GM06990 (cell line): ENCODE measurements around the gene OAT.

Source experiments
- DNase-seq: peaks from one replicate; pipeline ENCODE4 v3.0.0-alpha.2; 2011; ENCODE audit not compliant: insufficient read length; ENCODE audit errors: extremely low read depth
- H3K27me3 ChIP-seq: replicated peaks from 2 replicates; pipeline ENCODE4 v1.6.0; 2011; ENCODE audit warnings: low read length; ENCODE audit not compliant: control insufficient read depth, insufficient read depth
- H3K36me3 ChIP-seq: 2 replicates; pipeline ENCODE4 v1.5.1; 2011; ENCODE audit warnings: low read length; ENCODE audit not compliant: control insufficient read depth, insufficient read depth
- H3K4me3 ChIP-seq: replicated peaks from 2 replicates; pipeline ENCODE4 v1.5.1; 2011; ENCODE audit warnings: low read depth, mild to moderate bottlenecking, control low read depth, low read length
- TF ChIP-seq, protein P1 (sequence below): IDR thresholded peaks from 2 replicates; pipeline ENCODE4 v1.5.1; 2011; ENCODE audit warnings: low read length, control low read depth, mild to moderate bottlenecking, inconsistent platforms; ENCODE audit not compliant: insufficient read depth, poor library complexity, severe bottlenecking

Gene OAT

DNA sequence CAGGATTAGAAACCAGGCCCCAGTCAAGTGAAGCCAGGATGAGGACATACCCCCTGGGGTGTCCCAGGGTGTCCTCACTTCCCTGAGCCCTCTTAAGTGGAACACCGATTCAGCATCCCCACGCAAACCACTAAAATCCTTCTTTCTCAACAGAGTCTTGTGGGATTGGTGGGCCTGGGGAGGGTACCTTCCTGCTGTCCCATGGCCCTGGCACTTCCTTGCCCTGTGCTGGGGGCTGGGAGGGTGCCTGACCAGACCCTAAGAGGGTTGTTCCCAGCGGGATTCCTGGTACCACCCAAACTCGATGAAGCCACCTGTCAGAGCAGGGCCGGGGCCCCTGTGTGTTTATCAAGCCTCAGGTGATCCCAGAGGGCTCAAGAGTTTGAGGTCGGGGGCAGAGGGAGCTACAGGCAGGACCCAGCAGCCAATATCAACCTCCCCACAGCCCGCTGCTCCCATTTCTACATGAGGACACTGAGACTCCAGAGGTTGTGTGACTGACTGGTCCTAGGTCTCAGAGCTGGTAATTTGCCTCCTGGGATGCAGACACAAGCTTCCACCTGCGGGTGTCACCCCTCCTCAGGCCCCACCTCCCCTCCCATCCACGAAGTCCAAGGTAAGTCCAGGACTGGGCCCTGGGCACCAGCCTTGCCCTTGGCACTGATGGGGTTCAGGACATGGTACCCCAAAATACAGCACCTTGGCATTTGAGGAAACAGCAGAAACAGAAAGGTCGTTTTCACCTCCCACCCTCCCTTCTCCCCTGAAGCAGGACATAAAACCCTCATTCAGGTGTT is 31.4 kb downstream of the OAT start:
- no peak overlapping the region for H3K4me3 ChIP-seq
- TF ChIP-seq, protein P1, sequence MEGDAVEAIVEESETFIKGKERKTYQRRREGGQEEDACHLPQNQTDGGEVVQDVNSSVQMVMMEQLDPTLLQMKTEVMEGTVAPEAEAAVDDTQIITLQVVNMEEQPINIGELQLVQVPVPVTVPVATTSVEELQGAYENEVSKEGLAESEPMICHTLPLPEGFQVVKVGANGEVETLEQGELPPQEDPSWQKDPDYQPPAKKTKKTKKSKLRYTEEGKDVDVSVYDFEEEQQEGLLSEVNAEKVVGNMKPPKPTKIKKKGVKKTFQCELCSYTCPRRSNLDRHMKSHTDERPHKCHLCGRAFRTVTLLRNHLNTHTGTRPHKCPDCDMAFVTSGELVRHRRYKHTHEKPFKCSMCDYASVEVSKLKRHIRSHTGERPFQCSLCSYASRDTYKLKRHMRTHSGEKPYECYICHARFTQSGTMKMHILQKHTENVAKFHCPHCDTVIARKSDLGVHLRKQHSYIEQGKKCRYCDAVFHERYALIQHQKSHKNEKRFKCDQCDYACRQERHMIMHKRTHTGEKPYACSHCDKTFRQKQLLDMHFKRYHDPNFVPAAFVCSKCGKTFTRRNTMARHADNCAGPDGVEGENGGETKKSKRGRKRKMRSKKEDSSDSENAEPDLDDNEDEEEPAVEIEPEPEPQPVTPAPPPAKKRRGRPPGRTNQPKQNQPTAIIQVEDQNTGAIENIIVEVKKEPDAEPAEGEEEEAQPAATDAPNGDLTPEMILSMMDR = no peak

DNA sequence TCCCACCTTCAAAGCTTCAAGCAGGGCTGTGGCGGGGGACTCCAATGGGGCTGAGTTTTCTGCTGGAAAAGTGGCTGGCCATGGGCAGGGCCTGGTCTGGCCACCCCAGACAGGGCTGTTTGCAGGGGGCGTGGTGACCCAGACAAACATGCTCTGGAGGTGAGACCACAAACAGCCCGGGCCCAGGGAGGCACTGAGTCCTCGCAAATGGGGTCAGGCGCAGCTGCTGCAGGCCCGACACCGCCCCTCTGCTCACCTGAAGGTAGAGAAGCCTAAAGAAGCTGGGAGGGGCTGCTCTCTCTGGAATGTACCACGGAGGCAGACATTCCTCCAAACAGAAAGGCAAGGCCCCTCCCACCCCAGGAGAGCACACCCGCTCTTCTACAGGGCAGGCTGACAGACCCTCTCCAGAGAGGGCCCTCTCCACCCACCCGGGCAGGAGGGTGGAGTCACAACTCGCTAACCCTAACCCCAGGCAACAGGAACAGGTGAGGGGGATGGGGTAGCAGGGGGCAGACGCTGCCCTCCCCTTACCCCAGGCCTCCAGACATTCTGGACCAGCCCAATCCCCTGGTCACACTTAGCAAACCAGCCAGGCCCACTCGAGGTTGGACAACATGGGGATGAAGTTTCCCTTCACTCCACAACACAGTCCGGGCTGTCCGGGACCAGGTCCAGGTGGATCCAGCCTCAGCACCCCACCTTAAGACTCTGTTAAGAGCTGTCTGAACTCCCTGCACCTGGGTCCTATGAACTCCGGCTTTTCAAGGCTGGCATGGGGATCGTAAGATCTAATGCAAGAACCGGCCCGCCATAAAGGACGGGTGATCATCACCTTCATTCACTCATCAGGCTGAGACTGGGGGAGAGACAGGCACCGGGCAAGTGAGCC is 32.3 kb downstream of the OAT start:
- no peaks in the 10 kb centered on the region for H3K36me3 ChIP-seq
- TF ChIP-seq, protein P1 = no peak
- H3K27me3 ChIP-seq = no peaks in the 10 kb centered on the region; the same call in 1 of the 2 replicates
- no peak for DNase-seq
- H3K4me3 ChIP-seq = no peak overlapping the region

More for the DNA sequence above, 31.4 kb downstream of the OAT start:
- DNase-seq = no peak
- Histone ChIP-seq H3K27me3 (no peaks in the 10 kb centered on the region; the same call in 1 of the 2 replicates), H3K36me3 (no peaks in the 10 kb centered on the region)

DNA sequence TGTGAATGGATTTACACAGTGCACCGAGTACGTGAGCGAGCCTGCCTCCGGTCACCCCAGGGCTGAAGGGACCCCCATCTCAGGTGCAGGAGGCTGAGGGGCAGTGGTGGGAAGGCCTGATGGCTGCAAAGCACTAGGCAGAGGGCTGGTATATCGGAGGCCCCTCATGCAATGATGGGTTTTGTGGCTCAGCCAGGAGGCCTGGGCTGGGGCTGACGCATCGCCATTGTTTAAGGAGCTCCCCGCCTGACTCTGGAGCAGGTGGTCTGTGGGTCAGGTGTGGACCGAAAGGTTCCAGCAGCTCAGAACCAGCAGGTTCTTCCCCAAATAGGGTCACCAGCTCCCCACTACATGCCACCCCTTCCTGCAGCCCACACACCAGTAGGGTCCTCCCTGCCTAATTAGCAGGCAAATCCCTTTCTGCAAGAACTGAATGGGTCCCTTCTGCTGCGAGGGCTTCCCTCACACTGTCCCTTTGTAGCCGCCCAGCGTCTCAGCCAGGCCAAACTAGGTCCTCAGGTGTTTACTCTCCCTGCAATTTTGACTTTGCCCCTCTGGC is 33.0 kb downstream of the OAT start:
- DNase-seq = no peak
- no peak overlapping the region for H3K4me3 ChIP-seq
- H3K36me3 ChIP-seq = no peaks in the 10 kb centered on the region
- TF ChIP-seq, protein P1 = no peak
- no peaks in the 10 kb centered on the region; the same call in 1 of the 2 replicates for H3K27me3 ChIP-seq

DNA sequence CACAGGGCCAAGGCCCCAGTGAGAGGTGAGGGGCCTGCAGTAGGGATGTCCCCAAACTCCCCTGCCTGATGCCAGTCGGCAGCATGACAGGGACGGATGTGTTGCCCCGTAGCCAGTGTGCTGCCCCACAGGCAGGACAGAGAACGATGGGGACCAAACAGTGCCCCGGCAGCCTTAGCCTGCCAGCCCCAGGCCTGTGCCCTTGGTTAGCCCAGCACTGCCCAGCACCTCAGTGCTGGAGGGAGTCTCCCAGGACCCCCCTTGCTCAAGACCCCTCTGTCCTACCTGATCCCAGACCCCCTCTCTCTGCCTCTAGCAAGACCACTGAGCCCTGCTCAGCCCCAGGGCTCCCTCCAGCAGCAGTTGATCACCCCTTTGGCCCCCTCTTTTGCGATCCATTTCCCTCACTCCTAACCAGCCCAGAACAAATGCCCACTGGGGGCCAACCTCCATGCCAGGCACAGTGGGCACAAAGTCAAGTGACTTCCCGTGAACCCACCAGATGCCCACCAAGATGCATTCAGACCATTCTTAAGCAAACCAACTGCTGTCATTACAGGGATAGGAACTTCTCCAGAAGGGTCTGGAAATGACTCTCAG is 34.0 kb downstream of the OAT start:
- DNase-seq = no peak
- TF ChIP-seq, protein P1 = no peak
- Histone ChIP-seq H3K27me3 (no peaks in the 10 kb centered on the region; the same call in 1 of the 2 replicates), H3K4me3 (no peak overlapping the region), H3K36me3 (no peaks in the 10 kb centered on the region)

DNA sequence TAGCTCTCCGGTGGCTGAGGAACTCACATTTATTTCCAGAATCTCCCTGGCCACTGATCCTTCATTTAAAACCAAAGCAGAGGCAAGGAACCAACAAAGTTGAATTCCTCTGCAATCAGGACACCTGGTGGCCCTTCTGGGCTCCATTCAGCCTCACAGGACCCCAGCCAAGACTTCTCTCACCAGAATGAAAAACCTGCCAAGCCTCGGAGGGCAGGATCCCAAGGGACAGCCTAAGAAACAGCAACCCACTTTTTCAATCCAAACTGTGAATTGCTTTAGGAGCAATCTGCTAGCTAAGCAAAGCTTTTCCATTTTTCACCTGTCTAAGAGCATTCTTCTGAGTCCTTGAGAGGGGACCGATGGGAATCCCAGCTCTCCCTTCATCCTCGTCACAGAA is 34.6 kb downstream of the OAT start:
- TF ChIP-seq, protein P1 = no peak
- no peak for DNase-seq
- H3K27me3 ChIP-seq = no peaks in the 10 kb centered on the region; the same call in 1 of the 2 replicates
- H3K36me3 ChIP-seq = no peaks in the 10 kb centered on the region
- H3K4me3 ChIP-seq = no peak overlapping the region
